Measurements from ENCODE around the gene C5orf46. TPM values are rescaled to one million over a fixed set of nuclear protein-coding genes. Genes with fewer than 3 reads are reported as not detected.

C5orf46 gene
- total and polyA plus RNA-seq, 9 of the 15 experiments (the other 6 are each of a cell fraction or from before 2014, with no cell fraction given), result not detected

DNA sequence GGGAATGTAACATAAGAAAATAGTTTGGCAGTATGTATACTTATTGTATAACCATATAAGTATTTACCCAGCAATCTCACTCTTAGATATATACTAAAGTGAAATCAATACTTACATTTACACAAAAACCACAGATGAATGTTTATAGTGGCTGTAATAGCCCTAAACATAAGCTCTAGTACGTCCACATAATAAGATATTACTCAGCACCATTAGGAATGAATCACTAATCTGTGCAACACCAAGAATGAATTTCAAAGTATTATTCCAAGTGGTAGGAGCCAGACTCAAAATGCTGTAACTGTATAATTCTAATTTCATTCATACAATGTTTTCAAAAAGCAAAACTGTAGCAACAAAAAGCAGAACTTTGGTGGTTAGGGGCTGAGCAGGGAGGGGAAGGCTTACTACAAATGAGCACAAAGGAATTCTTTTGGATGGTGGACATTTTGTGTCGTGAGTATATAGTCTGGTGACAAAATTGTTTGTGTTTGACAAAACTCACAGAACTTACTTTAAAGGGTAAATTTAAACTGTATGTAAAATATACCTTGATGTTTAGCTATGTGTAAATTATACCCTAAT, 11.9 kb upstream of the C5orf46 start:
- no peak for ATAC-seq
- POLR2A ChIA-PET, result interaction anchor here (0.6 to 1.1 kb wide), 2 partner anchors 8 to 155 kb away, joined by 3 read pairs; no protein-coding TSS in a partner anchor
- no peaks in the 10 kb centered on the region for H3K4me1 ChIP-seq (replicated peaks in 1 of 2; ENCODE audit: control insufficient read depth in 2 of 2, insufficient read depth in 2 of 2, low read length in 2 of 2)
- FAIRE-seq, result no peak
- H3K4me2 ChIP-seq (ENCODE audit: insufficient read depth, low read length), result no peak overlapping the region
- intact Hi-C loops (cut with micrococcal nuclease), result no loop called here
- in situ Hi-C loops (cut with MboI), result no loop called here
- H3K9ac ChIP-seq (ENCODE audit: insufficient read depth in 1 of 2, low read depth in 2 of 2, low read length in 2 of 2), result no peak overlapping the region
- 0% methylated on average over 2 of the region's 2 CpGs for WGBS (ENCODE audit: insufficient coverage, low coverage, missing lambda C conversion rate)
- no peaks in the 10 kb centered on the region for H3K9me3 ChIP-seq (replicated peaks; ENCODE audit: control insufficient read depth, insufficient read depth, low read depth, low read length)
- no peaks in the 10 kb centered on the region for H3K27me3 ChIP-seq (ENCODE audit: control insufficient read depth in 2 of 2, insufficient read depth in 2 of 2, low read length in 2 of 2)
- no peak overlapping the region for H3K4me3 ChIP-seq
- no peaks in the 10 kb centered on the region for H3K9me1 ChIP-seq (ENCODE audit: control insufficient read depth, insufficient read depth, low read length)
- H2AFZ ChIP-seq (ENCODE audit: low read depth, low read length), result no peak overlapping the region
- no peak for DNase-seq (ENCODE audit: extremely low read depth in 1 of 4, low spot score in 3 of 4)
- no peak overlapping the region for H3K27ac ChIP-seq (ENCODE audit: extremely low read depth, low read depth, low read length)
- no peaks in the 10 kb centered on the region for H3K79me2 ChIP-seq (ENCODE audit: control insufficient read depth, insufficient read depth, low read length)
- CTCF ChIA-PET (ENCODE audit: low intra/inter-chr PET ratio), result no interaction called here
- no TSS peak for BruUV-seq (replicated peaks)
- H4K20me1 ChIP-seq (replicated peaks; ENCODE audit: control insufficient read depth, insufficient read depth, low read length), result no peaks in the 10 kb centered on the region
- H3K36me3 ChIP-seq (ENCODE audit: control insufficient read depth, insufficient read depth, low read length), result no peaks in the 10 kb centered on the region
- TF ChIP-seq, protein P1, sequence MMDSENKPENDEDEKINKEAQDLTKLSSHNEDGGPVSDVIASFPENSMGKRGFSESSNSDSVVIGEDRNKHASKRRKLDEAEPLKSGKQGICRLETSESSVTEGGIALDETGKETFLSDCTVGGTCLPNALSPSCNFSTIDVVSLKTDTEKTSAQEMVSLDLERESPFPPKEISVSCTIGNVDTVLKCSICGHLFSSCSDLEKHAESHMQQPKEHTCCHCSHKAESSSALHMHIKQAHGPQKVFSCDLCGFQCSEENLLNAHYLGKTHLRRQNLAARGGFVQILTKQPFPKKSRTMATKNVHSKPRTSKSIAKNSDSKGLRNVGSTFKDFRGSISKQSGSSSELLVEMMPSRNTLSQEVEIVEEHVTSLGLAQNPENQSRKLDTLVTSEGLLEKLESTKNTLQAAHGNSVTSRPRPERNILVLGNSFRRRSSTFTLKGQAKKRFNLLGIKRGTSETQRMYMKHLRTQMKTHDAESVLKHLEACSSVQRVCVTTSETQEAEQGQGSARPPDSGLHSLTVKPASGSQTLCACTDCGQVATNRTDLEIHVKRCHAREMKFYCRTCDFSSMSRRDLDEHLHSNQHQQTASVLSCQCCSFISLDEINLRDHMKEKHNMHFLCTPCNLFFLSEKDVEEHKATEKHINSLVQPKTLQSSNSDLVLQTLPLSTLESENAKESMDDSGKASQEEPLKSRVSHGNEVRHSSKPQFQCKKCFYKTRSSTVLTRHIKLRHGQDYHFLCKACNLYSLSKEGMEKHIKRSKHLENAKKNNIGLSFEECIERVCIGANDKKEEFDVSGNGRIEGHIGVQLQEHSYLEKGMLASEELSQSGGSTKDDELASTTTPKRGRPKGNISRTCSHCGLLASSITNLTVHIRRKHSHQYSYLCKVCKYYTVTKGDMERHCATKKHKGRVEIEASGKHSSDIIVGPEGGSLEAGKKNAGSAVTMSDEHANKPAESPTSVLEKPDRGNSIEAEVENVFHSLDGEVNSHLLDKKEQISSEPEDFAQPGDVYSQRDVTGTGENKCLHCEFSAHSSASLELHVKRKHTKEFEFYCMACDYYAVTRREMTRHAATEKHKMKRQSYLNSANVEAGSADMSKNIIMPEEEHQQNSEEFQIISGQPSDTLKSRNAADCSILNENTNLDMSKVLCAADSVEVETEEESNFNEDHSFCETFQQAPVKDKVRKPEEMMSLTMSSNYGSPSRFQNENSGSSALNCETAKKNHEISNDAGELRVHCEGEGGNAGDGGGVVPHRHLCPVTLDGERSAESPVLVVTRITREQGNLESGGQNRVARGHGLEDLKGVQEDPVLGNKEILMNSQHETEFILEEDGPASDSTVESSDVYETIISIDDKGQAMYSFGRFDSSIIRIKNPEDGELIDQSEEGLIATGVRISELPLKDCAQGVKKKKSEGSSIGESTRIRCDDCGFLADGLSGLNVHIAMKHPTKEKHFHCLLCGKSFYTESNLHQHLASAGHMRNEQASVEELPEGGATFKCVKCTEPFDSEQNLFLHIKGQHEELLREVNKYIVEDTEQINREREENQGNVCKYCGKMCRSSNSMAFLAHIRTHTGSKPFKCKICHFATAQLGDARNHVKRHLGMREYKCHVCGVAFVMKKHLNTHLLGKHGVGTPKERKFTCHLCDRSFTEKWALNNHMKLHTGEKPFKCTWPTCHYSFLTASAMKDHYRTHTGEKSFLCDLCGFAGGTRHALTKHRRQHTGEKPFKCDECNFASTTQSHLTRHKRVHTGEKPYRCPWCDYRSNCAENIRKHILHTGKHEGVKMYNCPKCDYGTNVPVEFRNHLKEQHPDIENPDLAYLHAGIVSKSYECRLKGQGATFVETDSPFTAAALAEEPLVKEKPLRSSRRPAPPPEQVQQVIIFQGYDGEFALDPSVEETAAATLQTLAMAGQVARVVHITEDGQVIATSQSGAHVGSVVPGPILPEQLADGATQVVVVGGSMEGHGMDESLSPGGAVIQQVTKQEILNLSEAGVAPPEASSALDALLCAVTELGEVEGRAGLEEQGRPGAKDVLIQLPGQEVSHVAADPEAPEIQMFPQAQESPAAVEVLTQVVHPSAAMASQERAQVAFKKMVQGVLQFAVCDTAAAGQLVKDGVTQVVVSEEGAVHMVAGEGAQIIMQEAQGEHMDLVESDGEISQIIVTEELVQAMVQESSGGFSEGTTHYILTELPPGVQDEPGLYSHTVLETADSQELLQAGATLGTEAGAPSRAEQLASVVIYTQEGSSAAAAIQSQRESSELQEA (IDR thresholded peaks at IDR 0.05; ENCODE audit: low read depth), result no peak
- no peak for TF ChIP-seq SRSF1 (IDR thresholded peaks at IDR 0.05; ENCODE audit: low read depth, low read length)
- no peak for TF ChIP-seq ZNF174 (CRISPR knock-in tag; IDR thresholded peaks at IDR 0.05)
- TF ChIP-seq NFATC3 (IDR thresholded peaks at IDR 0.05), result no peak
- no peak for TF ChIP-seq SLC30A9 (CRISPR knock-in tag; IDR thresholded peaks at IDR 0.05)
- no peak for TF ChIP-seq HDAC1 (IDR thresholded peaks at IDR 0.05)
- TF ChIP-seq, protein P2, sequence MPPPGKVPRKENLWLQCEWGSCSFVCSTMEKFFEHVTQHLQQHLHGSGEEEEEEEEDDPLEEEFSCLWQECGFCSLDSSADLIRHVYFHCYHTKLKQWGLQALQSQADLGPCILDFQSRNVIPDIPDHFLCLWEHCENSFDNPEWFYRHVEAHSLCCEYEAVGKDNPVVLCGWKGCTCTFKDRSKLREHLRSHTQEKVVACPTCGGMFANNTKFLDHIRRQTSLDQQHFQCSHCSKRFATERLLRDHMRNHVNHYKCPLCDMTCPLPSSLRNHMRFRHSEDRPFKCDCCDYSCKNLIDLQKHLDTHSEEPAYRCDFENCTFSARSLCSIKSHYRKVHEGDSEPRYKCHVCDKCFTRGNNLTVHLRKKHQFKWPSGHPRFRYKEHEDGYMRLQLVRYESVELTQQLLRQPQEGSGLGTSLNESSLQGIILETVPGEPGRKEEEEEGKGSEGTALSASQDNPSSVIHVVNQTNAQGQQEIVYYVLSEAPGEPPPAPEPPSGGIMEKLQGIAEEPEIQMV (tag; conservative IDR thresholded peaks at IDR 0.05; ENCODE audit: low read depth), result no peak
- no peak for TF ChIP-seq RBM22 (IDR thresholded peaks at IDR 0.05; ENCODE audit: low read depth, low read length, poor library complexity, severe bottlenecking)
- no peak for TF ChIP-seq MYNN (IDR thresholded peaks at IDR 0.05)
- no peak for TF ChIP-seq MYNN (CRISPR knock-in tag; IDR thresholded peaks at IDR 0.05)
- no peak for TF ChIP-seq MXI1 (IDR thresholded peaks at IDR 0.05; ENCODE audit: low read depth, low read length)
- TF ChIP-seq ZNF507 (tag; conservative IDR thresholded peaks at IDR 0.05), result no peak
